Body of pancreas (tissue), 4 donors: ENCODE measurements around the gene NCOA1.

Source experiments
- CTCF ChIP-seq, 7 experiments: fragments of 450-650 bp in 4 of 7; fragments of 200-600 bp in 3 of 7; sonication (generic) in 3 of 7; IDR thresholded peaks; one replicate each; pipeline ENCODE4 v1.5.1; 2016 to 2019; ENCODE audit warnings: antibody characterized with exemption in 7 of 7
- POLR2A ChIP-seq, 3 donors: fragments of 450-650 bp; IDR thresholded peaks; one replicate each; pipeline ENCODE4 v1.6.1; 2016; ENCODE audit warnings: antibody characterized with exemption in 3 of 3, mild to moderate bottlenecking in 2 of 3

GRCh38 chr2:24638568-24638967 lies 147.5 kb downstream of the NCOA1 start:
- no peak for TF ChIP-seq CTCF (IDR thresholded peaks at IDR 0.05)
- TF ChIP-seq POLR2A (IDR thresholded peaks at IDR 0.05) = no peak
